VCaP (cell line): ENCODE results near the gene LMX1B.

Experiments used
- H3K27ac ChIP-seq: fragments of 450-650 bp; 2 replicates; pipeline ENCODE4 v1.5.1; 2017
- CTCF ChIP-seq: fragments of 450-650 bp; conservative IDR thresholded peaks from 2 replicates; pipeline ENCODE4 v1.5.1; 2017; ENCODE audit warnings: mild to moderate bottlenecking, moderate library complexity

Gene LMX1B

DNA sequence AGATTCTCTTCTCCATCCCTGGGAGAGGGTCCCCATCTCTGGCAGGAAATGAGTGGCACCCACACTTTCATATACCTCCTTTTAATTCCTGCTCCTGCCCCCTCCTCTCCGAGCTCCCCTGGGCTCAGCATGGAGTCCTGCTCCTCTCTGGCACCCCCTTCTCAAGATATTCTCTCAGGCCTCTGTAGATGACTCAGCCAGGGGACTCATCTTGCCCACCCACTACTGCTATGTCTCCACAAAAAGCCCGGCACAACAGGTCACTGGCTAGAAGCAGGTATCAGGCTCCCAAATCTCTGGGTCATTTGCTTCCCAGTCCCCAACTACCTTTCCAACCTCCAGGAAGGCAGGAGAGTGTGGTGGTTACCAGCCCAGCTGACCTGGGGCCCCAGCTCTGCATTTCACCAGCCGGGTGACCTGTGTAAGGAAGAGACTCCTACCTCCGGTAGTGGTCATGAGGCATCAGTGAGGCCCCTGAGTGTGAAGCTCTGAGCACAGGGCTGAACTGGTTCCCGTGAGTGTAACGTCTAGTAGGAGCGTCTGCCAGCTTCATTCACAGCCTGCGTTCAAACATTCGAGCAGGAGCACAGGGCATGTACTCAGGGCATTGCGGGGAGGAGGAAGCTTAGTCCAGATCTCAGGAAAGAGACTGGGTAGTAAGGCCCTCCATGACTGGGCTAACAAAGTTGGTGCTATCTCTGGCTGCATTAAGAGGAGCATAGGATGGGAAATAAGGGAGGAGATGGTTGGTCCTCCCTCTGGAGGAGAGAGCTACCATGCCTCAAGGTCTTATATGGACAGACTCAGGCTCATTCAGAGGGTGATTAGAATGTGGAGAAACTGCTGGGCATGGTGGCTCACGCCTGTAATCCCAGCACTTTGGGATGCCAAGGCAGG lies 63.7 kb downstream of the LMX1B start:
- TF ChIP-seq CTCF: no peak
- H3K27ac ChIP-seq: no peak overlapping the region

GRCh38 chr9:126678989-126679388 lies 65.3 kb downstream of the LMX1B start:
- no peak for TF ChIP-seq CTCF
- H3K27ac ChIP-seq: no peak overlapping the region

DNA sequence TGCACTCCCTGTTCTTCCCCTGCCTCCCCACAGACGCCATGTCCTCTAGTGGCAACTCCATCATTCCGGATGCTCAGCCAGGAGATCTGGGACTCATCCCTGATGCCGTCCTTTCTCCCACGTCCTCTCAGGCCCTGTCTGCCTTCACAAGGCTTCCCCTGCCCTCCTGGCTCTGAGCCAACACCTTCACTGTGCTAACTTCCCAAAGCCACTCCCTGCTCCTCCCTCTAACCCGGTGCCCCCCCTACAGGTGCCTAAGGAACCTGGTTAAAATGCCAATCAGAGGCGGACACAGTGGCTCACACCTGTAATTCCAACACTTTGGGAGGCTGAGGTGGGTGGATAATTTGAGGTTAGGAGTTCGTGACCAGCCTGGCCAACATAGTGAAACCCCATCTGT lies 67.6 kb downstream of the LMX1B start:
- no peak overlapping the region for H3K27ac ChIP-seq
- TF ChIP-seq CTCF: no peak

- H3K27ac ChIP-seq: no peak overlapping the region
- no peak for TF ChIP-seq CTCF
Measured at GRCh38 chr9:126682113-126682810, 68.5 kb downstream of the LMX1B start.

GRCh38 chr9:126682928-126683697 lies 69.4 kb downstream of the LMX1B start:
- H3K27ac ChIP-seq: no peak overlapping the region; the same call in 1 of the 2 replicates
- no peak for TF ChIP-seq CTCF

DNA sequence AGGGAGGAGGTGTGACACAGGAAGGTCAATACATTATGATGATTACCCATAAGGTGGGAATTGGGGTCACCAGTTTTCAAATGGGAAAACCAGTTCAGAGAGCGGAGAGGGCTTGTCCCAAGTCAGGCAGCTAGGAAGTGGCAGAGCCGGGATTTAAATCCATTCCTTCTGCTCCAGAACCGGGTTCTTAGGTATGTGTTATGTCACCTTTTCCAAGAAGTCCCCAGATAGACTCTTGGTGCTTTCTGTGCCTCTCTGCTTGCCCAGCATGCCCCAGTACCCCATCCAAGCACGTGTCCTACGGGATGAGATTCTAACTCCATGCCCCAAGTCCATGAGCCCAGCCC lies 69.9 kb downstream of the LMX1B start:
- TF ChIP-seq CTCF: no peak
- no peak overlapping the region for H3K27ac ChIP-seq

GRCh38 chr9:126684345-126684744 lies 70.6 kb downstream of the LMX1B start:
- no peak for TF ChIP-seq CTCF
- H3K27ac ChIP-seq: no peak overlapping the region
